ENCODE data around the gene SLC13A2. TPM values are rescaled to one million over a fixed set of nuclear protein-coding genes. Genes with fewer than 3 reads are reported as not detected.
A peak's percentile ranks its signal among the peaks of the same experiment; 100 is the strongest.

SLC13A2 gene
- total RNA-seq, 2 experiments from 2014 or later, result not detected

GRCh38 chr17:28474111-28474531 lies 677 bp downstream of the SLC13A2 start:
- ChIA-PET POLR2A (no interaction called here), CTCF (no interaction called here)
- H3K36me3 Mint-ChIP-seq, result no peaks in the 10 kb centered on the region
- no peaks in the 10 kb centered on the region for H3K9me3 Mint-ChIP-seq
- DNase-seq, result peak; percentile 5
- no peaks in the 10 kb centered on the region for H3K27me3 Mint-ChIP-seq
- no peak overlapping the region for H3K27ac Mint-ChIP-seq
- intact Hi-C loops (cut with micrococcal nuclease), result no loop called here
- no peak overlapping the region for H3K4me3 Mint-ChIP-seq
- H3K4me1 Mint-ChIP-seq (ENCODE audit: low read depth), result peaks cover 11% of the 10 kb centered on the region

- Mint-ChIP-seq H3K36me3 (no peaks in the 10 kb centered on the region), H3K9me3 (no peaks in the 10 kb centered on the region), H3K27ac (no peak overlapping the region), H3K4me1 (ENCODE audit: low read depth) (peaks cover 10% of the 10 kb centered on the region), H3K27me3 (no peaks in the 10 kb centered on the region), H3K4me3 (no peak overlapping the region)
- POLR2A ChIA-PET, result no interaction called here
- DNase-seq, result peak; percentile 8
- intact Hi-C loops (cut with micrococcal nuclease), result no loop called here
- CTCF ChIA-PET, result no interaction called here
Observed at GRCh38 chr17:28475151-28475900, 1.9 kb downstream of the SLC13A2 start.

- no peaks in the 10 kb centered on the region for H3K27me3 Mint-ChIP-seq
- H3K36me3 Mint-ChIP-seq, result no peaks in the 10 kb centered on the region
- no peak overlapping the region for H3K27ac Mint-ChIP-seq
- H3K9me3 Mint-ChIP-seq, result no peaks in the 10 kb centered on the region
- intact Hi-C loops (cut with micrococcal nuclease), result no loop called here
- peak; percentile 7 for DNase-seq
- ChIA-PET CTCF (no interaction called here), POLR2A (no interaction called here)
- peaks cover 10% of the 10 kb centered on the region for H3K4me1 Mint-ChIP-seq (ENCODE audit: low read depth)
- no peak overlapping the region for H3K4me3 Mint-ChIP-seq
Observed at GRCh38 chr17:28476076-28476865, 2.8 kb downstream of the SLC13A2 start.

DNA sequence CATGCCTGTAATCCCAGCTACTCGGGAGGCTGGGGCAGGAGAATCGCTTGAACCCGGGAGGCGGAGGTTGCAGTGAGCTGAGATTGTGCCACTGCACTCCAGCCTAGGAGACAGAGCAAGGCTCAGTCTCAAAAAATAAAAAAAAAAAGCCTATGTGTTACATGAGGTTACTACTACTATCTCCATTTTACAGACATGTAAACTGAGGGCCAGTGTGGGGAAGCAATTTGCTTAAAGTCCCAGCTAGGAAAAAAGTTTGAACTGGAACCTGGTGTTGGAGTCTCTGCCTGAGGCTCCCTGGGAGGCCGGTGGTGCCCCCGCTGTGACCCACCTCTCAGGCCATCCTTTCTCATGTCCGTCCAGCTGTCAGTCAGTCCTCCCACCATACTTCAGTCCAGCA lies 4.5 kb downstream of the SLC13A2 start:
- ChIA-PET POLR2A (no interaction called here), CTCF (no interaction called here)
- Mint-ChIP-seq H3K27me3 (no peaks in the 10 kb centered on the region), H3K4me1 (ENCODE audit: low read depth) (peaks cover 10% of the 10 kb centered on the region), H3K36me3 (no peaks in the 10 kb centered on the region), H3K9me3 (no peaks in the 10 kb centered on the region), H3K27ac (no peak overlapping the region), H3K4me3 (no peak overlapping the region)
- intact Hi-C loops (cut with micrococcal nuclease), result no loop called here
- DNase-seq, result no peak

DNA sequence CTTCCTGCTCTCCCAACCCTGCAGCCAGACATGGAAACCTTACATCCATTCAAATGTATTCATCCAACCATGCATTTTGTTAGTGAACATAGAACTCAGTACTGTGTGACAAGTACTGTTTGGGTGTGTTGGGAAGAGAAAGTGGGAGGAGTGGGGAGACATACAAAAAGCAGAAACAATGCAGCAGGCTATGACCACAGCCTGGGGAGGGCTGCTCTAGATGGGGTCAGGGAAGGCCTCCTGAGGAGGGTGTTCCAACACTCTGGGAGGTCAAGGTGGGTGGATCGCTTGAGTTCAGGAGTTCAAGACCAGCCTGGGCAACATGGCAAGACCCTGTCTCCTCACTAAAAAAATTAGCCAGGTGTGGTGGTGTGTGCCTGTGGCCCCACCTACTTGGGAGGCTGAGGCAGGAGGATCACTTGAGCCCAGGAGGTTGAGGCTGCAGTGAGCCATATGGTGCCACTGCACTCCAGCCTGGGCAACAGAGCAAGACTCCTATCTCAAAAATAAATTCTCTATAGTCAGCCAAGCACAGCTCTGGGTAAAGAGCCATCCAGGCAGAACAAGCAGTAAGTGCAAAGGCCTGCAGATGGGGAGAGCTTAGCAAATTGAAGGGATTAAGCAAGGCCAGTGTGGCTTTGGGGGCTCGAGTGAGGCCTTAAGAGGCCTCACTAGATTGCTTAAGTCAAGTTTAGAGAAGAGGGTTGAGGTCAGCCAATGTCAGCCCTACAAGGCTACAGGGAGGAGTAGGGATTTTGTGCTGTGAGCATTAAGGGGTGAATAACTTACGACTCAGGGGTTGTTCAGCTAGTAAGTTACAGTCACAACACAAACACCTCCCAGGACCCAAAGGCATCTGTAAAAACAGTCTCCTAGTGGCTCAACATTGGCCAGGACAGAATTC lies 5.5 kb downstream of the SLC13A2 start:
- Mint-ChIP-seq H3K4me1 (ENCODE audit: low read depth) (peaks cover 10% of the 10 kb centered on the region), H3K4me3 (no peak overlapping the region), H3K27ac (no peak overlapping the region), H3K27me3 (no peaks in the 10 kb centered on the region), H3K36me3 (no peaks in the 10 kb centered on the region), H3K9me3 (no peaks in the 10 kb centered on the region)
- POLR2A ChIA-PET, result no interaction called here
- intact Hi-C loops (cut with micrococcal nuclease), result no loop called here
- DNase-seq, result no peak
- CTCF ChIA-PET, result no interaction called here

DNA sequence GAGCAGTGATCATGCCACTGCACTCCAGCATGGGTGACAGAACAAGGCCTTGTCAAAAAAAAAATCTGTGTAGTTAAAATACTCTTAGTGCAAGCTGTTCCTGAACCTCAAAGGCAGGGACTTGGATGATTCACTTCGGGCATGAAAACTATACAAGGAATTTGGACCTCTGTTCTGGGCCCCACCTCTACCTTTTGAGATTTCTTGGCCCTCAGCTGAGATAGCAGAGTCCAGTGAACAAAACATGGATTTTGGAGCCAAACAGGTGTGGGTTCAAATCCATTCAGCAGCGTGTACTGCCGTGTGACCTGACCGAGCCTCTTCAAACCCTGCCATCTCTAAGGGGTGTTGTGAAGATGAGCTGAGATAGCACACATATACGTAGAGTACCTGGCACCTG lies 6.8 kb downstream of the SLC13A2 start:
- no peaks in the 10 kb centered on the region for H3K36me3 Mint-ChIP-seq
- no peaks in the 10 kb centered on the region for H3K27me3 Mint-ChIP-seq
- ChIA-PET CTCF (interaction anchor here (1.8 kb wide), 1 partner anchor 64 kb away, joined by 6 read pairs; no protein-coding TSS in a partner anchor), POLR2A (no interaction called here)
- no peaks in the 10 kb centered on the region for H3K9me3 Mint-ChIP-seq
- peaks cover 15% of the 10 kb centered on the region for H3K4me1 Mint-ChIP-seq (ENCODE audit: low read depth)
- H3K27ac Mint-ChIP-seq, result no peak overlapping the region
- no peak overlapping the region for H3K4me3 Mint-ChIP-seq
- intact Hi-C loops (cut with micrococcal nuclease), result no loop called here
- no peak for DNase-seq

GRCh38 chr17:28480799-28481571 lies 7.5 kb downstream of the SLC13A2 start:
- intact Hi-C loops (cut with micrococcal nuclease), result no loop called here
- Mint-ChIP-seq H3K9me3 (no peaks in the 10 kb centered on the region), H3K36me3 (no peaks in the 10 kb centered on the region), H3K27ac (no peak overlapping the region), H3K4me3 (no peak overlapping the region), H3K4me1 (ENCODE audit: low read depth) (peaks cover 8% of the 10 kb centered on the region), H3K27me3 (no peaks in the 10 kb centered on the region)
- no peak for DNase-seq
- ChIA-PET CTCF (interaction anchor here (1.8 kb wide), 1 partner anchor 64 kb away, joined by 6 read pairs; no protein-coding TSS in a partner anchor), POLR2A (no interaction called here)

GRCh38 chr17:28482551-28483199 lies 9.2 kb downstream of the SLC13A2 start:
- no peaks in the 10 kb centered on the region for H3K36me3 Mint-ChIP-seq
- DNase-seq, result no peak
- H3K4me1 Mint-ChIP-seq (ENCODE audit: low read depth), result peaks cover 8% of the 10 kb centered on the region
- ChIA-PET POLR2A (no interaction called here), CTCF (no interaction called here)
- H3K27ac Mint-ChIP-seq, result no peak overlapping the region
- no peak overlapping the region for H3K4me3 Mint-ChIP-seq
- no peaks in the 10 kb centered on the region for H3K27me3 Mint-ChIP-seq
- intact Hi-C loops (cut with micrococcal nuclease), result no loop called here
- no peaks in the 10 kb centered on the region for H3K9me3 Mint-ChIP-seq

DNA sequence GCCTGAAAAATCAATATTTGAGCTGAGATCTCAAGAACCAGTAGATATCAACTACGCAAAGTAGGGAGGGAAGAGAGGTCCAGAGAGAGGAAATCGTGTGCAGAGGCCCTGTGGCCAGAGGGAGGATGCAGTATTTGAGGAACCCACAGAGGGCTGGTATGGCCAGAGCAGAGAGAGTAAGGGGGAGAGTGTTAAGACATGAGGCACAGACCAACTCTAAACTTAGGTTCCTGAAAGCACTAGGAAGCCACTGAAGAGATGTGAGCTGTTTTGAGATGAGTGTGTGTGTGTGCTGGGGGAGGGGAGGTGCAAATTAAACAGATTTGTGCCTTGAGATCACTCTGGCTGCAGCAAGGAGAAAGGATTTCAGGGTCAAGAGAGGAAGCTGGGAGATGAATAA lies 10.9 kb downstream of the SLC13A2 start:
- CTCF ChIA-PET, result interaction anchor here (1.3 to 2.2 kb wide), 3 partner anchors 10 to 56 kb away, joined by 3 to 10 read pairs (median 5); no protein-coding TSS in a partner anchor
- H3K9me3 Mint-ChIP-seq, result no peaks in the 10 kb centered on the region
- POLR2A ChIA-PET, result no interaction called here
- no peak overlapping the region for H3K4me3 Mint-ChIP-seq
- peak; percentile 20 for DNase-seq
- H3K4me1 Mint-ChIP-seq (ENCODE audit: low read depth), result peaks cover 8% of the 10 kb centered on the region
- H3K27me3 Mint-ChIP-seq, result no peaks in the 10 kb centered on the region
- no peaks in the 10 kb centered on the region for H3K36me3 Mint-ChIP-seq
- intact Hi-C loops (cut with micrococcal nuclease), result no loop called here
- H3K27ac Mint-ChIP-seq, result no peak overlapping the region

GRCh38 chr17:28485049-28485448 lies 11.6 kb downstream of the SLC13A2 start:
- Mint-ChIP-seq H3K4me1 (ENCODE audit: low read depth) (peaks cover 8% of the 10 kb centered on the region), H3K27me3 (no peaks in the 10 kb centered on the region), H3K27ac (no peak overlapping the region), H3K36me3 (no peaks in the 10 kb centered on the region), H3K4me3 (no peak overlapping the region), H3K9me3 (no peaks in the 10 kb centered on the region)
- no peak for DNase-seq
- POLR2A ChIA-PET, result no interaction called here
- intact Hi-C loops (cut with micrococcal nuclease), result no loop called here
- CTCF ChIA-PET, result interaction anchor here (1.3 to 2.2 kb wide), 3 partner anchors 10 to 55 kb away, joined by 3 to 10 read pairs (median 5); no protein-coding TSS in a partner anchor

GRCh38 chr17:28487881-28488532 lies 14.6 kb downstream of the SLC13A2 start:
- intact Hi-C loops (cut with micrococcal nuclease), result no loop called here
- H3K4me1 Mint-ChIP-seq (ENCODE audit: low read depth), result peaks cover 8% of the 10 kb centered on the region
- H3K9me3 Mint-ChIP-seq, result no peaks in the 10 kb centered on the region
- no peak overlapping the region for H3K27ac Mint-ChIP-seq
- peaks cover 2% of the 10 kb centered on the region for H3K27me3 Mint-ChIP-seq
- DNase-seq, result no peak
- H3K4me3 Mint-ChIP-seq, result no peak overlapping the region
- ChIA-PET POLR2A (no interaction called here), CTCF (interaction anchor here (1.3 kb wide), 1 partner anchor 9 kb away, joined by 3 read pairs; no protein-coding TSS in a partner anchor)
- no peaks in the 10 kb centered on the region for H3K36me3 Mint-ChIP-seq
